ENCODE results near the gene PRKCE.

Gene PRKCE

DNA sequence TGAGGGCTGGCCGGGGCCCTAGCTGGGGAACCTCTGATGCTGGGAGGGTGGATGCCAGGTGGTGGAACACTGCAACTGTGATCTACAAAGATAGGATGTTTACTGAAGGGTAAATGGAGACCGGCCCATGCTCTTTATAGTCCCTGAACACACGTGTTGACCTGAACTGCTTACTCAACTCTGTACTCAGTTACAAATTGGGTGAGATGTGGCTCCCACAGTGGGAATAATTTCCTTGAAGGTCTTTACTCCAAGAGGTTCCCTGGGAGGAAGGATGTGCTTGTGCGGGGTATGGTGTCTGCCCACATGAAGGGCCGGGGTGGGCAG is 254.1 kb downstream of the PRKCE start:
- no peak overlapping the region for H3K4me3 ChIP-seq (ENCODE audit: low read depth, low read length)
- TF ChIP-seq, protein P1, sequence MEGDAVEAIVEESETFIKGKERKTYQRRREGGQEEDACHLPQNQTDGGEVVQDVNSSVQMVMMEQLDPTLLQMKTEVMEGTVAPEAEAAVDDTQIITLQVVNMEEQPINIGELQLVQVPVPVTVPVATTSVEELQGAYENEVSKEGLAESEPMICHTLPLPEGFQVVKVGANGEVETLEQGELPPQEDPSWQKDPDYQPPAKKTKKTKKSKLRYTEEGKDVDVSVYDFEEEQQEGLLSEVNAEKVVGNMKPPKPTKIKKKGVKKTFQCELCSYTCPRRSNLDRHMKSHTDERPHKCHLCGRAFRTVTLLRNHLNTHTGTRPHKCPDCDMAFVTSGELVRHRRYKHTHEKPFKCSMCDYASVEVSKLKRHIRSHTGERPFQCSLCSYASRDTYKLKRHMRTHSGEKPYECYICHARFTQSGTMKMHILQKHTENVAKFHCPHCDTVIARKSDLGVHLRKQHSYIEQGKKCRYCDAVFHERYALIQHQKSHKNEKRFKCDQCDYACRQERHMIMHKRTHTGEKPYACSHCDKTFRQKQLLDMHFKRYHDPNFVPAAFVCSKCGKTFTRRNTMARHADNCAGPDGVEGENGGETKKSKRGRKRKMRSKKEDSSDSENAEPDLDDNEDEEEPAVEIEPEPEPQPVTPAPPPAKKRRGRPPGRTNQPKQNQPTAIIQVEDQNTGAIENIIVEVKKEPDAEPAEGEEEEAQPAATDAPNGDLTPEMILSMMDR (IDR thresholded peaks at IDR 0.05; ENCODE audit: borderline replicate concordance, insufficient read depth, low read depth, low read length), result no peak

DNA sequence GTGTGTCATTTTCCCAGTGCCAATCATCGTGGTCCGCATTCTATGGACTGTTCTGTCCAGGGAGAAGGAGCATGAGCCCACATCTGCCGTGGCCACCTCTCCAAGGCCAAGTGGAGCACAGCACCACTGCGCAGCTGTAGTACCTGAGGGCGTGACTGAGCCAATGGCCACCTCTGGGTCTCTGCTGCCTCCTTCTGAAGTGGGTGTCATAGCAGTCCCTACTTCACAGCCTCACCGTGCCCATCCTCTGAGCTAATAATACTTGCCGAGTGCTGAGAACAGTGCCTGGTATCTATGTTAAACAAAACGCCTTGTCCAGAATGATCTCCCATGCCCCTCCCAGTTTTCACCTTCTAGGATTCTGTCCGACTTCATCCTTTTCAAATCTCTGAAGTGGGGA is 256.1 kb downstream of the PRKCE start:
- TF ChIP-seq, protein P1 (IDR thresholded peaks at IDR 0.05; ENCODE audit: borderline replicate concordance, insufficient read depth, low read depth, low read length), result no peak

DNA sequence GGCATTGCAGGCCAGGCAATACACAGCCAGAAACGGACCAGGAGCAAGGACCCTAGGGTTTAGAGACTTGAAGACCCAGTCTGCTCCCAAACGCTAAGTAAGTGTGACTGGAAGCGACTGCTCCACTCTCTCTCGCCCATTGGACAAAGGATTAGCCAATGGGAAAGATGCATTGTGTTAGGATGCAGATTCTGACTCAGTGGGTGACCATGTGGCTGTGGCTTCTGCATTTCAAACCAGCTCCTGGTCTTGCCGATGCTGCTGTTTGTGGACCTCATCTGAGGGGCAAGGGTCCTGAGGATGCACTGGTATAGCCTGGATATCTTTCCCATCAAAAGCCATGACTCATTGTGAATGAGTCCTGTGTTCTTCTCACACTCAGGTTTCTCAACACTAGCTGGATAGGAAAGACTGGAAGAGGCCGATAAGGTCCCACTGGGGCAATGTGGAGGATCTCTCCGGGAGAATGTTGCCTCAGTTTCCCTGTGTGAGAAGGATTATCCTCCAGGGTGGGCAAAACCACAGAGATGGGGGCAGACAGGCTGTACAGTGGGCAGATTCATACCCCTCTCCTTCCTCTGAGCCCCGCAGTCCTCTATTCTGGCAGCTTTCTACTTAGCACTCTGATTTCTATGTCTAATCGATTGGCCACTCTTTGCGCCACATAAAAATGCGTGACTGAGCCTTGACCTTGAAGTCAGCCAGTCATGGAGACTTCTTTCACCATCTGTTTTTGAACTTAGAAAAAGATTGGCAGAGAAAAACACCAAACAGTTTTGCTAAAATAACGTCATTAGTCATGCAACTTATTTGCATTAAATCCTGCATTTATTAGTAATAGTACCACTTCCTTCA is 257.1 kb downstream of the PRKCE start:
- no peak overlapping the region for H3K4me3 ChIP-seq (ENCODE audit: low read depth, low read length)
- TF ChIP-seq, protein P1 (IDR thresholded peaks at IDR 0.05; ENCODE audit: borderline replicate concordance, insufficient read depth, low read depth, low read length), result no peak

More for the DNA sequence above, 256.1 kb downstream of the PRKCE start:
- H3K4me3 ChIP-seq (ENCODE audit: low read depth, low read length), result no peak overlapping the region

DNA sequence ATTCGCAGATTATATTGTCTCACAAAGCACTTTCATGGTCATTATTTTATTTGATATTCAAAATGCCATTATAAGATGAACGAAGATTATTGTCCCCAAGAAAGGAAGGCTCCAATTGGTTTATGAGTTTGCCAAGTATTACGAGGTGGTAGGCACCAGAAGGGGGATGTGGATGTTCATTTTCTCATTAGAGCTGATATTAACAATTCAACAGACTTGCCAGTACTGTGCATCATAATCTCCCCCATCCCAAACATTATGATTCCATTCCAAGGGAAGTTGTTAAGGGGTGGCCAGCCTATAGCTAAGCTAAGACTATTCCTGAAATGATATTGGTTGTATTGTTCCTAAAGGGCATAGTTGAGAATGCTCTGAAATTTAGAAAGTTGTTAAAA is 257.7 kb downstream of the PRKCE start:
- TF ChIP-seq, protein P1 (IDR thresholded peaks at IDR 0.05; ENCODE audit: borderline replicate concordance, insufficient read depth, low read depth, low read length), result no peak
- H3K4me3 ChIP-seq (ENCODE audit: low read depth, low read length), result no peak overlapping the region

DNA sequence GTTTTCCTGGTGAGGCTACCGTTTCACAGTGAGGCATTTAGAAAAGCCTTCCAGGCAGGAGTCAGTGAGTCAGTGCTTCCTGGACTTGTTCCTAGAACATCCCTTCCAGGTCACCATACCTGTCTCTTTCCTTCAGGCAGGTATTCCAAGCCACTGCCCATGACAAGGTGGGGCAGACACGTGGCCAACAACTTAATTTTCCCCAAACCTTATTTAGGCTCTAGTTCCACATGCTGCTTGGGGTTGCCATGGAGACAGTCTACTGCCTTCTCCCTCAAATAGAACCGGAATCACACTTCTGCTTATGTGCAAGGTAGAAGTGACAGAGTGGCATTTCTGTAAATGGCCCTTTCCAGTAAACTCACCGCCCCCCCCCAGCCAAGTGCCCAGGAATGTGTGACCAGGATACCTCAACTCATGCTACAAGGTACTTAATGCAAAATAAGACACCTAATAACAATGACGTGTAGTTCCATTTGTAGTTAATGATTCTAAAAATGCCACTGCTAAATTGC is 258.3 kb downstream of the PRKCE start:
- no peak overlapping the region for H3K4me3 ChIP-seq (ENCODE audit: low read depth, low read length)
- TF ChIP-seq, protein P1 (IDR thresholded peaks at IDR 0.05; ENCODE audit: borderline replicate concordance, insufficient read depth, low read depth, low read length), result no peak

DNA sequence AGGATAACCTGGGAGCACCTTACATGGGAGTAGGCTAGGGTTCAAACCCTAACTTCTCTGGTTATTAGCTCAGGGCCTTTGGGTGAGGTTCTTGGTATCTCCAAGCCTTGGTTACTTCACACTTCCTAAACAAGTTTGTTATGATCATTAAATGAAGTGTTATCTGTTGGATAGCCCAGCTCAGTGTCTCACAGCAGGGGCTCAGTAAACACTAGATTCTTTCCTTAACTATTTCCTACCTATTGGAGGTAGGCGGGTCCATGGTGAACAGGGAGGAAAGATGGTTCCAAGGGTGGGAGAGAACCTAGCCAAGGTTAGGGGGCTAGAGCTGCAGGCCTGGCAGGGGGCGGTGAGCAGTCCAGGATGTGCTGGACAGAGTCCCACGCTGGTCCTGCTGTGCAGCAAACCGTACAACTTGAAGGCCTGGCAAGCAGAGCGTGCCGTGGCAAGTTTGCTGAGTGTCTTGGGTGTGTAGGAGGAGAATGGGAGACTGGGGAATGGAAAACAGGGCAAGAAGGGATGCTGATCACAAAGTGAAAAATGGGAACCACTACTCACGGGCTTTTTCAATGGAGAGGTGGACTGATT is 259.1 kb downstream of the PRKCE start:
- TF ChIP-seq, protein P1 (IDR thresholded peaks at IDR 0.05; ENCODE audit: borderline replicate concordance, insufficient read depth, low read depth, low read length), result no peak
- H3K4me3 ChIP-seq (ENCODE audit: low read depth, low read length), result no peak overlapping the region

DNA sequence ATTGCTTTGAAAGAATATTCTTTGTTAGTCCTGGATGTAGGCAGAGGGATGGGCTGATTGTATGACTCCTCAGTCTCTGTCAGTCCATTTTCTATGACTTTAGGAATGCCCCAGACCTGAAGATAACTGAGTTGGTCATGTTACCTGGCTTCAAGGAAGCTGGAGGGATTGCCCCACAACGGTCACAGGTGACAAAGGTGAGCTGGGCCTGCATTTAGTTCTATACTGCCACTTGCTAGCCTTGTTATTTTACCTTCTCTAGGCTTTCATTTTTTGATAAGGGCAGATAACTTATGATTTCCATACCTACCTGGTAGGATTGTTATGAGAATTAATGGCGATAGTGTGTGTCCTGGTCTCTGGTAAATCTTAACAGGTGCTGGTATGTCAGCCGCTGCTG is 260.1 kb downstream of the PRKCE start:
- no peak overlapping the region for H3K4me3 ChIP-seq (ENCODE audit: low read depth, low read length)
- TF ChIP-seq, protein P1 (IDR thresholded peaks at IDR 0.05; ENCODE audit: borderline replicate concordance, insufficient read depth, low read depth, low read length), result no peak
